Ascending aorta (tissue), 2 donors: ENCODE measurements around the gene RPS15. TPM values are rescaled to one million over a fixed set of nuclear protein-coding genes. Genes with fewer than 3 reads are reported as not detected.
"Not testable (repeated sequence)": the region's sequence is repeated elsewhere in the genome, so short reads cannot be mapped to it uniquely, and the experiment has no call there.

Source experiments
- DNase-seq, 2 donors: peaks; one replicate each; pipeline ENCODE4 v3.0.0-alpha.2; 2019; ENCODE audit warnings: low spot score in 2 of 2
- H3K27ac ChIP-seq, 2 donors: fragments of 200-600 bp; sonication (generic); one replicate each; pipeline ENCODE4 v1.5.1; 2016 to 2017; ENCODE audit warnings: mild to moderate bottlenecking in 1 of 2
- H3K27me3 ChIP-seq: fragments of 200-600 bp; sonication (generic); one replicate; pipeline ENCODE4 v1.5.1; 2017
- H3K36me3 ChIP-seq, 2 donors: fragments of 200-600 bp; sonication (generic); one replicate each; pipeline ENCODE4 v1.5.1; 2016
- H3K4me1 ChIP-seq, 2 donors: fragments of 200-600 bp; sonication (generic); one replicate each; pipeline ENCODE4 v1.5.1; 2016 to 2017; ENCODE audit warnings: mild to moderate bottlenecking in 1 of 2
- H3K4me3 ChIP-seq, 2 donors: fragments of 200-600 bp; sonication (generic); one replicate each; pipeline ENCODE4 v1.5.1; 2016 to 2017; ENCODE audit warnings: mild to moderate bottlenecking in 1 of 2
- H3K9me3 ChIP-seq, 2 donors: fragments of 200-600 bp; sonication (generic); one replicate each; pipeline ENCODE4 v1.5.1; 2016
- CTCF ChIP-seq, 3 experiments: fragments of 200-600 bp in 2 of 3; fragments of 450-650 bp in 1 of 3; sonication (generic) in 2 of 3; IDR thresholded peaks; one replicate each; pipeline ENCODE4 v1.5.1; 2016 to 2019; ENCODE audit warnings: antibody characterized with exemption in 3 of 3, mild to moderate bottlenecking in 1 of 3, moderate library complexity in 1 of 3
- intact Hi-C: fragments of 100-400 bp; cut with DNase I; formaldehyde crosslinking; loops from one replicate; pipeline ENCODE4 v1.15.1; 2023
- total RNA-seq: library from RNA; depleted of rRNA; stranded (reverse); fragments of >200 nt; gene quantifications from one replicate; pipeline ENCODE4 v1.1.0, GENCODE V29; 2016

Gene RPS15
- total RNA-seq, 1 donor from 2014 or later, result 3,111 TPM

GRCh38 chr19:1417681-1418495 is 20.3 kb upstream of the RPS15 start:
- Histone ChIP-seq H3K9me3 (no peaks in the 10 kb centered on the region), H3K27me3 (no peaks in the 10 kb centered on the region), H3K27ac (no peak overlapping the region), H3K36me3 (peaks cover 46% of the 10 kb centered on the region in 2 donors), H3K4me1 (peaks cover 12 to 21% of the 10 kb centered on the region in 2 donors), H3K4me3 (no peak overlapping the region)
- TF ChIP-seq CTCF (IDR thresholded peaks at IDR 0.05), result no peak
- no peak for DNase-seq
- intact Hi-C loops, result no loop called here

GRCh38 chr19:1418496-1418775 is 19.8 kb upstream of the RPS15 start:
- H3K27me3 ChIP-seq, result no peaks in the 10 kb centered on the region
- peaks cover 48 to 52% of the 10 kb centered on the region in 2 donors for H3K36me3 ChIP-seq
- TF ChIP-seq CTCF (IDR thresholded peaks at IDR 0.05), result no peak
- no peak for DNase-seq
- no peak overlapping the region for H3K27ac ChIP-seq
- no peak overlapping the region for H3K4me3 ChIP-seq
- H3K9me3 ChIP-seq, result no peaks in the 10 kb centered on the region
- peaks cover 12 to 21% of the 10 kb centered on the region in 2 donors for H3K4me1 ChIP-seq
- intact Hi-C loops, result no loop called here

DNA sequence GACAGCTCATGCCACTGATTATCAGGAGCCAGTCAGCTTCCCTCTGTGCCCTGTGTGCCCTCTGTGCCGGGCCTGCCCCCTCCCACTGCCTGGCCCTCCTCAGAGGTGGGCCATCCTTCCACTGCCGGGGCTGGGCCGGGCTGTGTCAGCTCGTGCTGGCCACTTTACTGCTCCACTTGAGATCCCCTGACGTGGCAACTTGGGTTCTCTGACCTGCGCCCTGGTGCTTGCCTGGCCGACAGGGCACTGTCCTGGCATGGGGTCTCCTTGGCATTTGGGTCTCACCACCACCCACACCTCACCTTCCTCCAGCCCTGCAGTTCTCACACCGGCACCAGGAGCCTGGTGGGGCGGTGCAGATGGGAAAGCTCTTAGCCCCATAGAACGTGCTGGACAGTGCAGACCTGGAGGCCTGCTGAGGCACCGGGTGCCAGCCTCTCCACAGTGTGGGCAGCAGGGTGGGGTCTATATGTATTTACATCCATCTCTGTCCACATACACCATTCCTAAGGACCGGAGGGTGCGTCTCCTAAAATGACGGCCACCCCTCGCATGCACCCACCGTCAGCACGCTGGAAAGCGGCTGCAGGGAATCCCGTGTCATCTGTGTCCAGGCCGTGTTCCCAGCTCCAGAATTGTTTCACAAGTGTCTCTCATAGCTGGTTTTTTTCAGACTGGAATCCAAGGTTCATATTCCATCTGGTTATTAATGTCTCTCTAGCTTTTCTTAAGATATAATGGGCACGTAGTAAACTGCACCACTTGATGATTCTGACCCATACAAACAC is 19.1 kb upstream of the RPS15 start:
- H3K27ac ChIP-seq, result no peak overlapping the region
- peaks cover 12 to 21% of the 10 kb centered on the region in 2 donors for H3K4me1 ChIP-seq
- no peak for TF ChIP-seq CTCF (IDR thresholded peaks at IDR 0.05)

DNA sequence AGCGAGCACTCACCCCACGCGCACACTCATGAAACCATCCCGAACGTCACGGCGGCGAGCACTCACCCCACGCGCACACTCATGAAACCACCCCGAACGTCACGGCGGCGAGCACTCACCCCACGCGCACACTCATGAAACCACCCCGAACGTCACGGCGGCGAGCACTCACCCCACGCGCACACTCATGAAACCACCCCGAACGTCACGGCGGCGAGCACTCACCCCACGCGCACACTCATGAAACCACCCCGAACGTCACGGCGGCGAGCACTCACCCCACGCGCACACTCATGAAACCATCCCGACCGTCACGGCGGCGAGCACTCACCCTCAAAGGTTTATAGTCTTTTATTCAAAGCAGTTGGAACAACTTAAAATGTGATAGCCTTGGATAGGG is 18.1 kb upstream of the RPS15 start:
- intact Hi-C loops, H3K27me3 ChIP-seq, H3K4me3 ChIP-seq, DNase-seq, H3K27ac ChIP-seq, H3K9me3 ChIP-seq: not testable (repeated sequence)
- Histone ChIP-seq H3K4me1 (peaks cover 12 to 18% of the 10 kb centered on the region in 2 donors), H3K36me3 (peaks cover 62 to 68% of the 10 kb centered on the region in 2 donors)

More for the DNA sequence above, 19.1 kb upstream of the RPS15 start:
- no peaks in the 10 kb centered on the region for H3K9me3 ChIP-seq
- no peak for DNase-seq
- peaks cover 55 to 59% of the 10 kb centered on the region in 2 donors for H3K36me3 ChIP-seq
- H3K27me3 ChIP-seq, result no peaks in the 10 kb centered on the region
- intact Hi-C loops, result no loop called here
- H3K4me3 ChIP-seq, result no peak overlapping the region

- TF ChIP-seq CTCF (IDR thresholded peaks at IDR 0.05), result no peak
- H3K36me3 ChIP-seq, result peaks cover 67 to 73% of the 10 kb centered on the region in 2 donors
- no peaks in the 10 kb centered on the region for H3K9me3 ChIP-seq
- no peak overlapping the region for H3K27ac ChIP-seq
- H3K4me3 ChIP-seq, result no peak overlapping the region
- H3K27me3 ChIP-seq, result no peaks in the 10 kb centered on the region
- no peak for DNase-seq
- intact Hi-C loops, result no loop called here
- H3K4me1 ChIP-seq, result peaks cover 11 to 15% of the 10 kb centered on the region in 2 donors
These were observed 17.6 kb upstream of the RPS15 start for GRCh38 chr19:1420590-1420989.
